ENCODE results near the gene THSD4.
"Not testable (repeated sequence)": the region's sequence is repeated elsewhere in the genome, so short reads cannot be mapped to it uniquely, and the experiment has no call there.

Gene THSD4

GRCh38 chr15:71648095-71648494 is 532.8 kb downstream of the THSD4 start:
- no peak for DNase-seq

DNA sequence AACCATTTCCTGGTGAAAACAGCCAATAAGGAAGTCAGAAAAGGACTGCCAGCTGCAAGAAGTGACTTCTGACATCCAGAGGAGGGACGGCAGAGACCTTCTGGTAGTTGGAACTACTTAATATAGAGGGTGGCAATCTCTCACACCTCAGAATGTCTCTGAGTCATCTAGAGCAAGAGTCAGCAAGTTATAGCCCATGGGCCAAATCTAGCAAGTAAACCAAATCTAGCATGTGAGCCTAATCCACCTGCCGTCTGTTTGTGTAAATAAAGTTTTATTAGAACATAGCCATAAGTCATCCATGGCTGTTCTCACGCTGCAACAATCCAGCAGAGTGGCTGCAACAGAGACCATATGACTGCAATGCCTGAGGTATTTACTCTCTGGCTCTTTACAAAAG is 534.6 kb downstream of the THSD4 start:
- DNase-seq = no peak

GRCh38 chr15:71650603-71651002 is 535.3 kb downstream of the THSD4 start:
- DNase-seq = no peak

DNA sequence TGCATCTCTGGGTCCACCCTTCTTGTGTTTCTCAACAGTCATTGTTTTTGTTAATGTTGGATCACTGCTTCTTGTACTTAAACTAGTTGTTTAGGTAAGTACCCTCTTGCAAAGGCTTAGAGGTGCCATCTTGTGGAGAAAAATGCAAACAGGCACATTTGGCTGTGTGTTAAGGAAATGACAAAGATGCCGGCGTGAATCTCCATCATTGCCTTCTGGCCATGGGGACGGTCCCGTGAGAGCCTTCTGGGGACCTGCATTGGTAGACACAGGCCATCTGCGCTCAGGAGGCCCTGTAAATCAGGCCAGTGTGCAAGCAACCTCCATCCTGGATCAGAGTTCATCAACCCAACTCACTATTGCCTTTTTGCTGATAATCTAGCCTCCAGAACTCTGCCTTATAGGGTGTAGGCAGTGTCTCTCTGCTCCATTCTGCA is 536.5 kb downstream of the THSD4 start:
- DNase-seq = peak; percentile 37

- no peak for DNase-seq
Measured at GRCh38 chr15:71654042-71654719, 538.9 kb downstream of the THSD4 start.

- DNase-seq = peak; percentile 6
Measured at GRCh38 chr15:71654720-71655174, 539.5 kb downstream of the THSD4 start.

- no peak for DNase-seq
Measured at GRCh38 chr15:71656425-71656824, 541.2 kb downstream of the THSD4 start.

DNA sequence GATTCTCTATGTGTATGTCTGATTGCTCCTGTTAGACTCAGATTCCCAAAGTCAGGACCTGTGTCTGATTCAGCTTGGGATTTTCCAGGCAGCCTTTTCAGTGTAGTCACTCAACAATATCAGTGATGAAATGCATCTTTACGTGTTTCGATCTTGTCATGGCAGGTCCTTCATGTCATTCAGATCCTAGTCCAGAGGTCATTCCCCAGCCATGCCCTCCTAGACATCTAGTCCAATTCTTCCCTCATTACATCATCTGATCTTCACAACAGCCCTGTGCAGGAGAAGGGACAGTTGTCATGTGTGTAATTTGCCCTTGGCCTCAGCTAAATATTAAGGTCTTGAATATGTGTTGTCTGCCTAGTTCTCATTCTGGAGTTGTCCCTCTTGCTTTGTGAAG is 541.9 kb downstream of the THSD4 start:
- no peak for DNase-seq

- no peak for DNase-seq
Measured at GRCh38 chr15:71658036-71658435, 542.8 kb downstream of the THSD4 start.

- no peak for DNase-seq
Measured at GRCh38 chr15:71658827-71659729, 543.8 kb downstream of the THSD4 start.

- no peak for DNase-seq
Measured at GRCh38 chr15:71659730-71660067, 544.4 kb downstream of the THSD4 start.

- no peak for DNase-seq
Measured at GRCh38 chr15:71660501-71660900, 545.2 kb downstream of the THSD4 start.

- DNase-seq = no peak
Measured at GRCh38 chr15:71662306-71662705, 547.0 kb downstream of the THSD4 start.

DNA sequence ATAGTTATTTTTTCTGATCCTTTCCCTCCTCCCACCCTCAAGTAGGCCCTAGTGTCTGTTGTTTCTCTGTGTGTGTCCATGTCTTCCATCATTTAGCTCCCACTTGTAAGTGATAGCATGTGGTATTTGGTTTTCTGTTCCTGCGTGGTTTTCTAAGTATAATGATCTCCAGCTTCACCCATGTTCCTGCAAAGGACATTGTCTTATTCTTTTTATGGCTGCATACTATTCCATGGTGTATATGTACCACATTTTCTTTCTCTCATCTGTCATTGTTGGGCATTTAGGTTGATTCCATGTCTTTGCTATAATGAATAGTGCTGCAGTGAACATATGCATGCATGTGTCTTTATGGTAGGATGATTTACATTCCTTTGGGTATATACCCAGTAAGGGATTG is 549.4 kb downstream of the THSD4 start:
- no peak for DNase-seq

DNA sequence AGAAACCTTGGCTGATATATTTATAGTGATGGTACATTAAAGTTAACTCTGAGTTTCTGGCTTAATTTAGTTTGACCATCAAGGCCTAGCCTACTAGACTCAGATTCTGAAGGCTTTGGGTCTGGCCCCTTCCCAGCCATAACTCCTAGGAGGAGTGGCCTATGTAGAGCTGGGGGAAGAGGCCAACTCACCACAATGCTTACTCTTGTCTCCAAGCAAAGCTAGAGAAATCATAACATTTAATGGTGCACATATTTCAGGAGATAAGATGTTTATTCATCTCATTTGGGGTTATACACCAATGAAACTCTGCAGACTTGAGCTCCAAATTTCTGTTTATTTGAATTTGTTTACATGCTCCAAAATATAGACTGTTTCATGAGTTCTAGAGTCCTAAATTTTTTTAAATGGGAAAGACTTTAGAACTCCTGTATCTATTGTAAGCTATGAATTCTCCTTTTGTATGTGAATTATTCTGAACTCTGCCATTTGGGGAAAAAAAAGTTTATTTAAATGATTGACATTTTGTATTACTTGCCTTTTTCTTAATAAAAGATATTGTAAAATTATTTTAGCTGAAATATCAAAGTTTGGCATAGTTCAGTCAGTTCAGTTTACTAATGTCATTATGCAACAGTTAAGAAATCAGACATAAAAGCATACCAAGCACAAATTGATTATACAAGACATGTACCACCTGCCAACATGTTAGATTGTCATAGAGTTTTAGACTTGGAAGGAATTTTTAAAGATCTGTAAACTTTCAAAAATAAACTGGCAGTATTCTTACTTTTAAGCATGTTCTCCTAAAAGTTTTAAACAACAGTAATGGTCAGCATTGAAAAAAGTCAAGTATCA is 551.7 kb downstream of the THSD4 start:
- no peak for DNase-seq

GRCh38 chr15:71669688-71670087 is 554.4 kb downstream of the THSD4 start:
- no peak for DNase-seq

GRCh38 chr15:71670222-71670621 is 555.0 kb downstream of the THSD4 start:
- not testable (repeated sequence) for DNase-seq

- DNase-seq = no peak
Measured at GRCh38 chr15:71674354-71674753, 559.1 kb downstream of the THSD4 start.

DNA sequence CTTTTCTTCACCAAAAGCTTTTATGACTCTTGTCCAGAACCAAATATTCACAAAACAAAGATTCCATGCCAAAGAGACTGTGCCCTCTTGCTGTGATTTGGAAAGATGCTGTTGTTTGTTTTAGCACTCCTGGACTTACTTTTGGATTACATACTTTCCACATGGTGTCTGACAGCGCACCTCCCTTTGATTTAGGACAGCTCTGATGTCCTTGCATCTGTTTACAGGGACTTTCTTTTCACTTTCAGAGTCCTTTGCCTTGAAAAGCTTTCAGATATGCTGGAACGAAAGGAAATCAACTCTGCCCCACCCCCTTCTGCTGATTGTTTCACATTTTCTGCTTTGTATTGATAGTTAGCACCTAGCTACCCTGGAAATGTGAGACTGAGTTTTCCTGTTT is 562.1 kb downstream of the THSD4 start:
- no peak for DNase-seq

GRCh38 chr15:71677766-71678165 is 562.5 kb downstream of the THSD4 start:
- no peak for DNase-seq

- DNase-seq = no peak
Measured at GRCh38 chr15:71678191-71678590, 562.9 kb downstream of the THSD4 start.

- no peak for DNase-seq
Measured at GRCh38 chr15:71678605-71679004, 563.3 kb downstream of the THSD4 start.

DNA sequence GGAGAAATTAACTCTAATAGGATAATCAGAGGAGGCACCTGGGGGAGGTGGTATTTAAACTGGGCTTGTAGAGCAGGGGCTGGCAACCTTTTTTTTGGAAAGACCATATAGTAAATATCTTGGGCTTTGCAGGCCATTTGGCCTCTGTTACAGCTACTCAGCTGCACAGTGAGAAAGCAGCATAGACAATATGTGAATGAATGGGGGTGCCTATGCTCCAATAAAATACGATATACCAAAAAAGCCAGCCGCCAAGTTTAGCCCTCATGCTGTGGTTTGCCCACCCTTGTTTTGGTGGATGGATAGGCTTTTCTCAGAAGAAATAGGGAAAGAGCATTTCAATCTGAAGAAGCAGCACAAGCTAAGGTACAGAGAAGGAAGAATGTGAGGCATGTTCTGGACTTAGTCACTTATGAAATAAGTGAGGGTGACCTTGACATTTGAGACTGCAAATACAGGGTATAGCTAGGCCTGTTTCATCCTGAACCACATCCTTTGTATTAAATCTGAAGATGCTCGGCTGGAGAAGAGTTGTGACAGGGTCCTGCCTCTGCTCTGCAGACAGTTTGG is 564.0 kb downstream of the THSD4 start:
- no peak for DNase-seq
